CD14-positive monocyte (primary cell): ENCODE data around the gene MLLT3. TPM values are rescaled to one million over a fixed set of nuclear protein-coding genes. Genes with fewer than 3 reads are reported as not detected.

Experiments
- DNase-seq, 3 donors: peaks; one replicate each; pipeline ENCODE4 v3.0.0-alpha.2; 2011 to 2022
- H2AFZ ChIP-seq: 2 replicates; pipeline ENCODE4 v1.6.0; 2012; ENCODE audit warnings: mild to moderate bottlenecking, low read depth, low read length, inconsistent platforms; ENCODE audit not compliant: insufficient read depth, poor library complexity, severe bottlenecking
- H3K27ac ChIP-seq, 2 donors: 1 replicate in 1 of 2; 2 replicates in 1 of 2; pipeline ENCODE4 v1.5.1; 2012 to 2013; ENCODE audit warnings: low read length in 2 of 2, control low read depth in 1 of 2, inconsistent platforms in 1 of 2, low read depth in 1 of 2, mild to moderate bottlenecking in 1 of 2
- H3K27me3 ChIP-seq, 2 donors: one replicate each; pipeline versions ENCODE4 v1.6.0 to v1.6.1; 2011 to 2013; ENCODE audit warnings: low read length in 2 of 2; ENCODE audit not compliant: control insufficient read depth in 2 of 2, insufficient read depth in 2 of 2
- H3K36me3 ChIP-seq, 2 donors: replicated peaks in 1 of 2; 1 replicate in 1 of 2; 2 replicates in 1 of 2; pipeline versions ENCODE4 v1.5.1 to v1.6.1; 2012 to 2013; ENCODE audit warnings: low read length in 2 of 2, control low read depth in 1 of 2, inconsistent platforms in 1 of 2, mild to moderate bottlenecking in 1 of 2; ENCODE audit not compliant: insufficient read depth in 2 of 2, control insufficient read depth in 1 of 2
- H3K4me1 ChIP-seq, 2 donors: 1 replicate in 1 of 2; 2 replicates in 1 of 2; pipeline versions ENCODE4 v1.5.1 to v1.6.1; 2012 to 2013; ENCODE audit warnings: low read length in 2 of 2, control low read depth in 1 of 2, inconsistent platforms in 1 of 2, mild to moderate bottlenecking in 1 of 2, moderate library complexity in 1 of 2; ENCODE audit not compliant: insufficient read depth in 2 of 2, control insufficient read depth in 1 of 2
- H3K4me2 ChIP-seq: replicated peaks from 2 replicates; pipeline ENCODE3; 2012; ENCODE audit warnings: low read length, moderate library complexity, mild to moderate bottlenecking; ENCODE audit not compliant: poor library complexity, severe bottlenecking; ENCODE audit errors: extremely low read depth
- H3K4me3 ChIP-seq, 3 experiments: fragments of 200-600 bp in 1 of 3; sonication (generic) in 1 of 3; replicated peaks in 1 of 3; 1 replicate in 2 of 3; 2 replicates in 1 of 3; pipeline ENCODE4 v1.5.1; 2011 to 2013; ENCODE audit warnings: low read length in 3 of 3, mild to moderate bottlenecking in 3 of 3, control low read depth in 2 of 3, low read depth in 2 of 3, inconsistent platforms in 1 of 3, moderate library complexity in 1 of 3
- H3K79me2 ChIP-seq: 2 replicates; pipeline ENCODE4 v1.6.0; 2012; ENCODE audit warnings: mild to moderate bottlenecking, control low read depth, inconsistent platforms, low read length, moderate library complexity; ENCODE audit not compliant: insufficient read depth
- H3K9ac ChIP-seq: 2 replicates; pipeline ENCODE4 v1.6.0; 2017; ENCODE audit warnings: low read length, mild to moderate bottlenecking; ENCODE audit not compliant: insufficient read depth, poor library complexity, severe bottlenecking
- H3K9me3 ChIP-seq, 2 donors: replicated peaks in 1 of 2; 1 replicate in 1 of 2; 2 replicates in 1 of 2; pipeline versions ENCODE4 v1.5.1 to v1.6.1; 2012 to 2013; ENCODE audit warnings: low read length in 2 of 2, control low read depth in 1 of 2; ENCODE audit not compliant: control insufficient read depth in 1 of 2, insufficient read depth in 1 of 2
- H4K20me1 ChIP-seq: 2 replicates; pipeline ENCODE4 v1.6.0; 2012; ENCODE audit warnings: mild to moderate bottlenecking, low read length, control low read depth, moderate library complexity; ENCODE audit not compliant: insufficient read depth
- H3K27ac Mint-ChIP-seq, 7 donors: one replicate each; pipeline ENCODE4 v1.8.0; 2020; ENCODE audit warnings: mild to moderate bottlenecking in 7 of 7, mixed read lengths in 7 of 7, moderate library complexity in 6 of 7, inconsistent platforms in 2 of 7
- H3K27me3 Mint-ChIP-seq, 3 donors: one replicate each; pipeline ENCODE4 v1.8.0; 2021 to 2022; ENCODE audit warnings: low read depth in 3 of 3, mild to moderate bottlenecking in 3 of 3, mixed read lengths in 3 of 3, moderate library complexity in 3 of 3, inconsistent platforms in 1 of 3
- H3K36me3 Mint-ChIP-seq, 2 donors: one replicate each; pipeline ENCODE4 v1.8.0; 2020; ENCODE audit warnings: mixed read lengths in 2 of 2, inconsistent platforms in 1 of 2, mild to moderate bottlenecking in 1 of 2
- H3K4me1 Mint-ChIP-seq: one replicate; pipeline ENCODE4 v1.8.0; 2020; ENCODE audit warnings: mild to moderate bottlenecking, mixed read lengths
- H3K4me3 Mint-ChIP-seq, 2 donors: one replicate each; pipeline ENCODE4 v1.8.0; 2020; ENCODE audit warnings: mild to moderate bottlenecking in 2 of 2, mixed read lengths in 2 of 2, moderate library complexity in 1 of 2
- H3K9me3 Mint-ChIP-seq, 7 donors: one replicate each; pipeline ENCODE4 v1.8.0; 2020 to 2022; ENCODE audit warnings: mixed read lengths in 7 of 7, mild to moderate bottlenecking in 6 of 7, moderate library complexity in 6 of 7, inconsistent platforms in 2 of 7
- CTCF ChIP-seq: fragments of 200-600 bp; IDR thresholded peaks from one replicate; pipeline ENCODE4 v1.8.0; 2022; ENCODE audit warnings: antibody characterized with exemption, mild to moderate bottlenecking
- WGBS: methylation state at CpG from one replicate; pipeline ENCODE4 v1.1.5; 2013; ENCODE audit warnings: missing lambda C conversion rate; ENCODE audit not compliant: insufficient coverage; 5-methylcytosine and 5-hydroxymethylcytosine counted together
- intact Hi-C, 2 donors: fragments of 100-400 bp; cut with micrococcal nuclease; formaldehyde crosslinking; loops; one replicate each; pipeline versions ENCODE4 v1.15.0 to v1.15.1; 2023
- polyA plus RNA-seq, 3 donors: library from polyadenylated mRNA; depleted of rRNA in 1 of 3; unstranded in 2 of 3; stranded (reverse) in 1 of 3; fragments of 300-500 nt in 2 of 3; fragments of >200 nt in 1 of 3; fragmentation: Illumina TruSeq in 2 of 3; gene quantifications; 1 replicate in 2 of 3; 2 replicates in 1 of 3; pipeline ENCODE4 v1.2.3, GENCODE V29; 2012 to 2021

The MLLT3 gene
- polyA plus RNA-seq, 3 donors = 0.81 to 2.3 (median 1.5) TPM

GRCh38 chr9:20670395-20670794 lies 48.1 kb upstream of the MLLT3 start:
- Histone ChIP-seq H3K27me3 (no peaks in the 10 kb centered on the region), H3K27ac (no peak overlapping the region), H3K4me1 (no peaks in the 10 kb centered on the region), H3K9ac (no peak overlapping the region), H3K4me2 (no peak overlapping the region), H3K9me3 (no peaks in the 10 kb centered on the region), H3K36me3 (no peaks in the 10 kb centered on the region), H4K20me1 (no peaks in the 10 kb centered on the region), H3K4me3 (no peak overlapping the region), H3K79me2 (no peaks in the 10 kb centered on the region), H2AFZ (no peak overlapping the region)
- H3K36me3 Mint-ChIP-seq = no peaks in the 10 kb centered on the region
- no peak for TF ChIP-seq CTCF
- intact Hi-C loops = no loop called here
- H3K4me3 Mint-ChIP-seq = no peak overlapping the region
- H3K4me1 Mint-ChIP-seq = no peaks in the 10 kb centered on the region
- WGBS = no CpG with 5 or more reads among the region's 6 CpGs
- H3K9me3 Mint-ChIP-seq = no peaks in the 10 kb centered on the region
- no peak overlapping the region for H3K27ac Mint-ChIP-seq
- no peaks in the 10 kb centered on the region for H3K27me3 Mint-ChIP-seq
- DNase-seq = no peak

GRCh38 chr9:20664501-20664900 lies 42.2 kb upstream of the MLLT3 start:
- Histone ChIP-seq H3K4me2 (no peak overlapping the region), H3K4me1 (peaks cover 0 to 1% of the 10 kb centered on the region in 2 donors), H3K9ac (no peak overlapping the region), H3K9me3 (no peaks in the 10 kb centered on the region), H3K4me3 (no peak overlapping the region), H2AFZ (no peak overlapping the region), H4K20me1 (no peaks in the 10 kb centered on the region), H3K79me2 (no peaks in the 10 kb centered on the region), H3K27ac (no peak overlapping the region), H3K36me3 (no peaks in the 10 kb centered on the region), H3K27me3 (no peaks in the 10 kb centered on the region)
- Mint-ChIP-seq H3K27ac (no peak overlapping the region), H3K36me3 (no peaks in the 10 kb centered on the region), H3K4me1 (peaks cover 2% of the 10 kb centered on the region), H3K27me3 (no peaks in the 10 kb centered on the region), H3K4me3 (no peak overlapping the region), H3K9me3 (no peaks in the 10 kb centered on the region)
- intact Hi-C loops = no loop called here
- DNase-seq = no peak
- TF ChIP-seq CTCF = no peak
- no CpG with 5 or more reads among the region's 3 CpGs for WGBS
